ENCODE results near the gene MTA2.

The MTA2 gene

GRCh38 chr11:62591448-62592145 is 10.1 kb downstream of the MTA2 start, which contains the start of gene TUT1 (continued):
- TF ChIP-seq TCF7L2 (IDR thresholded peaks at IDR 0.05; ENCODE audit: borderline replicate concordance, low read depth, low read length) (no peak), ZNF768 (tag by site-specific recombination; IDR thresholded peaks at IDR 0.05) (no peak), ZNF514 (tag by site-specific recombination; IDR thresholded peaks at IDR 0.05) (no peak), ZSCAN23 (tag by site-specific recombination; IDR thresholded peaks at IDR 0.05) (peak; percentile 45; the same call in 1 of the 2 replicates), ZNF266 (tag by site-specific recombination; IDR thresholded peaks at IDR 0.05; ENCODE audit: low read depth) (no peak; the same call in 1 of the 2 replicates), MEIS1 (CRISPR knock-in tag; IDR thresholded peaks at IDR 0.05; ENCODE audit: borderline replicate concordance) (no peak), ZNF518A (tag by site-specific recombination; conservative IDR thresholded peaks at IDR 0.05; ENCODE audit: low read depth) (peak; percentile 91), ZNF837 (tag by site-specific recombination; IDR thresholded peaks at IDR 0.05) (no peak), ZNF350 (tag by site-specific recombination; IDR thresholded peaks at IDR 0.05) (no peak), ZNF324 (tag by site-specific recombination; IDR thresholded peaks at IDR 0.05) (peak; percentile 93), ZBTB21 (tag by site-specific recombination; IDR thresholded peaks at IDR 0.05) (peak; percentile 91), ZNF843 (tag by site-specific recombination; IDR thresholded peaks at IDR 0.05) (peak; percentile 73; the same call in 1 of the 2 replicates), AEBP2 (tag by site-specific recombination; IDR thresholded peaks at IDR 0.05; ENCODE audit: borderline replicate concordance) (no peak), ZNF580 (tag by site-specific recombination; IDR thresholded peaks at IDR 0.05) (peak; percentile 90), PBX3 (CRISPR knock-in tag; IDR thresholded peaks at IDR 0.05) (0 out of 2 replicates have a peak, but pooled peaks have one; percentile 51), ZNF133 (tag by site-specific recombination; IDR thresholded peaks at IDR 0.05) (no peak), ZNF214 (tag by site-specific recombination; IDR thresholded peaks at IDR 0.05; ENCODE audit: borderline replicate concordance) (no peak), ZNF362 (tag by site-specific recombination; IDR thresholded peaks at IDR 0.05) (no peak), PRDM10 (tag by site-specific recombination; IDR thresholded peaks at IDR 0.05) (peak; percentile 69), ZNF629 (tag by site-specific recombination; IDR thresholded peaks at IDR 0.05) (peak; percentile 97), ZBTB10 (tag by site-specific recombination; IDR thresholded peaks at IDR 0.05) (0 out of 2 replicates have a peak, but pooled peaks have one; percentile 22), ZNF660 (tag by site-specific recombination; IDR thresholded peaks at IDR 0.05) (peak; percentile 97), ZFP41 (tag by site-specific recombination; IDR thresholded peaks at IDR 0.05; ENCODE audit: borderline replicate concordance) (no peak)

Measured in HEK293 (cell line).